IgD-negative memory B cell (primary cell): ENCODE data around the gene USP48. TPM values are rescaled to one million over a fixed set of nuclear protein-coding genes. Genes with fewer than 3 reads are reported as not detected.
A peak's percentile ranks its signal among the peaks of the same experiment; 100 is the strongest.
"Not testable (repeated sequence)": the region's sequence is repeated elsewhere in the genome, so short reads cannot be mapped to it uniquely, and the experiment has no call there.

Experiments used
- H3K27ac Mint-ChIP-seq, 3 donors: one replicate each; pipeline ENCODE4 v1.8.0; 2020 to 2022; ENCODE audit warnings: mild to moderate bottlenecking in 3 of 3, mixed read lengths in 3 of 3, moderate library complexity in 1 of 3
- H3K27me3 Mint-ChIP-seq: one replicate; pipeline ENCODE4 v1.8.0; 2021; ENCODE audit warnings: mixed read lengths
- H3K36me3 Mint-ChIP-seq: one replicate; pipeline ENCODE4 v1.8.0; 2020; ENCODE audit warnings: mild to moderate bottlenecking, mixed read lengths
- H3K4me1 Mint-ChIP-seq, 3 donors: one replicate each; pipeline ENCODE4 v1.8.0; 2020 to 2022; ENCODE audit warnings: mixed read lengths in 3 of 3, mild to moderate bottlenecking in 1 of 3
- H3K4me3 Mint-ChIP-seq, 4 donors: one replicate each; pipeline ENCODE4 v1.8.0; 2020 to 2022; ENCODE audit warnings: mild to moderate bottlenecking in 4 of 4, mixed read lengths in 4 of 4, moderate library complexity in 3 of 4
- H3K9me3 Mint-ChIP-seq, 3 donors: one replicate each; pipeline ENCODE4 v1.8.0; 2020 to 2021; ENCODE audit warnings: mixed read lengths in 3 of 3, mild to moderate bottlenecking in 1 of 3
- polyA plus RNA-seq: library from polyadenylated mRNA; unstranded; fragments of 300-500 nt; fragmentation: Illumina TruSeq; gene quantifications from one replicate; pipeline ENCODE4 v1.2.3, GENCODE V29; 2021

The USP48 gene
- polyA plus RNA-seq, 1 donor from 2014 or later: 58.4 TPM

DNA sequence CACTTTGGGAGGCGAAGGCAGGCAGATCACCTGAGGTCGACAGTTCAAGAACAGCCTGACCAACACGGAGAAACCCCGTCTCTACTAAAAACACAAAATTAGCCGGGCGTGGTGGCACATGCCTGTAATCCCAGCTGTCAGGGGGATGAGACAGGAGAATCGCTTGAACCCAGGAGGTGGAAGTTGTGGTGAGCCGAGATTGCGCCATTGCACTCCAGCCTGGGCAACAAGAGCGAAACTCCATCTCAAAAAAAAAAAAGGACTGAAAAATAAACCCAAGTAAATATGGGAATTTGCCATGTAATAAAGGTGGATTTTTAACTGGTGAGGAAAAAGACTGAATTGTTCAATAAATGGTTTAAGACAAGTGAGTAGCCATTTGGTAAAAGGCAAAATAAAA is 11.3 kb downstream of the USP48 start:
- H3K9me3 Mint-ChIP-seq: not testable (repeated sequence)

GRCh38 chr1:21770602-21771001 is 12.3 kb downstream of the USP48 start:
- H3K36me3 Mint-ChIP-seq, H3K27ac Mint-ChIP-seq, H3K9me3 Mint-ChIP-seq, H3K4me3 Mint-ChIP-seq, H3K27me3 Mint-ChIP-seq: not testable (repeated sequence)
- H3K4me1 Mint-ChIP-seq: peaks cover 32 to 36% (median 35%) of the 10 kb centered on the region in 3 donors

More for the DNA sequence above, 11.3 kb downstream of the USP48 start:
- H3K27ac Mint-ChIP-seq, H3K27me3 Mint-ChIP-seq, H3K36me3 Mint-ChIP-seq: not testable (repeated sequence)
- peaks cover 24 to 34% (median 26%) of the 10 kb centered on the region in 3 donors for H3K4me1 Mint-ChIP-seq
- H3K4me3 Mint-ChIP-seq: peak overlapping the region in 1 of 4 donors; percentile 22

- Mint-ChIP-seq H3K9me3 (no peaks in the 10 kb centered on the region), H3K27me3 (no peaks in the 10 kb centered on the region), H3K27ac (no peak overlapping the region), H3K4me3 (no peak overlapping the region), H3K36me3 (peaks cover 8% of the 10 kb centered on the region), H3K4me1 (peaks cover 32 to 39% (median 34%) of the 10 kb centered on the region in 3 donors)
Measured at GRCh38 chr1:21770201-21770600, 12.7 kb downstream of the USP48 start.

- H3K27ac Mint-ChIP-seq, H3K9me3 Mint-ChIP-seq, H3K27me3 Mint-ChIP-seq, H3K36me3 Mint-ChIP-seq: not testable (repeated sequence)
- Mint-ChIP-seq H3K4me3 (peak overlapping the region in 1 of 4 donors; percentile 71), H3K4me1 (peaks cover 46 to 52% (median 47%) of the 10 kb centered on the region in 3 donors)
Measured at GRCh38 chr1:21767106-21767505, 15.8 kb downstream of the USP48 start.

DNA sequence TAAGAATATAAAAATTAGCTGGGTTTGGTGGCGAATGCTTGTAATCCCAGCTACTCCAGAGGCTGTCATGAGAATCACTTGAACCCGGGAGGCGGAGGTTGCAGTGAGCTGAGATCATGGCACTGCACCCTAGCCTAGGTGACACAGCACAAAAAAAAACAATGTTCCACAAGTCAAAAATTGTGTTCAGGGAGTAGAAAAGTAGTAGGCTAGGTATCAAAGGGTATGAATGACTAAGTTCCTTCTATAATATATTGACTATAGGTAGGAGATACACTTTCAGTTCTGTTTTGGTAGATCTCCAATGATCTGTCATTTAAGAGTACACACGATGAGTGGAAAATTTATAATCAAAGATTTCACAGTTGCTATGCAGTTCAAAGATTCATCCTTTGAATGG is 16.7 kb downstream of the USP48 start:
- peaks cover 48 to 59% (median 52%) of the 10 kb centered on the region in 3 donors for H3K4me1 Mint-ChIP-seq
- no peaks in the 10 kb centered on the region for H3K27me3 Mint-ChIP-seq
- H3K9me3 Mint-ChIP-seq: no peaks in the 10 kb centered on the region
- H3K27ac Mint-ChIP-seq: peak overlapping the region in 2 of 3 donors; percentile 12 to 53
- H3K4me3 Mint-ChIP-seq: no peak overlapping the region
- H3K36me3 Mint-ChIP-seq: peaks cover 8% of the 10 kb centered on the region

DNA sequence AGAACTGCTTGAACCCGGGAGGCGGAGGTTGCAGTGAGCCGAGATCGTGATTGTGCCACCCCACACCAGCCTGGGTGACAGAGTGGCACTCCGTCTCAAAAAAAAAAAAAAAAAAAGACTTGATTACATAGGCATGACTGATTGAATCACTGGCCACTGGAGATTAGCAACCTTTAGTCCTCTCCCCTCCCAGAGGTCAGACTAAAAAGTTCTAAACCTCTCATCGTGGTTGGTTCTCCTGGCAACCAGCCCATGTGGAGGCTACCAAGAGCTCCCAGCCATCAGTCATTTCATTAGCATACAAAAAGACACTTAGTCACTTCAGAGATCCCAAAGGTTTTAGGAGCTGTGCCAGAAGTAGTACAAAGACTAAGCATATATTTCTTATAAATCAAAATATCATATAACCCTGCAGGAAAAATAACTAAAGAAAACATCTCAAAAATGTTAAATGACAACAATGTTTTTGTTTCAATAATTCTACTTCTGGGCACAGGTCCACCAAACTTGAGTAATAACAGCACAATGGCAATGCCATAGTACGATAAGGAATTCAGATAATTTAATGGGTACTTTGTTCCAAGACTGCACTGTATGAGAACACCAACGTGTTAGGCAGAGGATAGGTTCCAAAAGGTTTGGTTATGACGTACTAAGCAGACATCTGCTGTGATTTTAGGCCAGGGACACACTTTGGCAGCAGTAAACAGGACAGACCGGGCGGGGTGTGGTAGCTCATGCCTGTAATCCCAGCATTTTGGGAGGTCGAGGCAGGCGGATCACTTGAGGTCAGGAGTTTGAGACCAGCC is 18.1 kb downstream of the USP48 start:
- no peak overlapping the region for H3K27ac Mint-ChIP-seq
- H3K9me3 Mint-ChIP-seq: no peaks in the 10 kb centered on the region
- peak overlapping the region in 1 of 4 donors; percentile 87 for H3K4me3 Mint-ChIP-seq
- H3K27me3 Mint-ChIP-seq: no peaks in the 10 kb centered on the region
- H3K4me1 Mint-ChIP-seq: peaks cover 50 to 57% (median 57%) of the 10 kb centered on the region in 3 donors
- peaks cover 8% of the 10 kb centered on the region for H3K36me3 Mint-ChIP-seq

- peaks cover 53 to 58% (median 57%) of the 10 kb centered on the region in 3 donors for H3K4me1 Mint-ChIP-seq
- peak overlapping the region in 2 of 4 donors; percentile 67 to 87 for H3K4me3 Mint-ChIP-seq
- H3K9me3 Mint-ChIP-seq: no peaks in the 10 kb centered on the region
- H3K36me3 Mint-ChIP-seq: peaks cover 5% of the 10 kb centered on the region
- H3K27me3 Mint-ChIP-seq: no peaks in the 10 kb centered on the region
- peak overlapping the region; percentile 57 to 84 (median 81) for H3K27ac Mint-ChIP-seq
Measured at GRCh38 chr1:21763694-21764419, 19.1 kb downstream of the USP48 start.

DNA sequence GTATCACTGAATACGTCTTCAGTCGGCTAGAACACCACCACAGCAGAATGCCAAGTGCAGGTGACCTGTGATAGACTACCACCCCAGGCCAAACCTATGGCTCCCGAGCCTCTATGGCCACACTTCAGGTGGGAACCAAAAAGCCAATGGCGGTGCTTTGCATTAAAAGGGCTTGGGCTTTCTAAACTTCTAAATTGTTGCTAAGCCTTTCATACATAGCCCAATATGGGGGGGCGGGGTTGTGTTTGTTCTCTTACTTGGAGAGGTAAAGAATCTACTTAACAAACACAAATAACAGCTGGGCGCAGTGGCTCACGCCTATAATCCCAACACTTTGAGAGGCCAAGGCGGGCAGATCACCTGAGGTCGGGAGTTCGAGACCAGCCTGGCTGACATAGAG is 19.7 kb downstream of the USP48 start:
- Mint-ChIP-seq H3K9me3 (no peaks in the 10 kb centered on the region), H3K36me3 (peaks cover 1% of the 10 kb centered on the region), H3K4me3 (peak overlapping the region in 2 of 4 donors; percentile 74 to 87), H3K27ac (peak overlapping the region; percentile 7 to 84 (median 81)), H3K27me3 (no peaks in the 10 kb centered on the region), H3K4me1 (peaks cover 51 to 55% (median 52%) of the 10 kb centered on the region in 3 donors)

GRCh38 chr1:21762022-21762404 is 20.9 kb downstream of the USP48 start:
- Mint-ChIP-seq H3K4me3 (peak overlapping the region; percentile 71 to 92 (median 82)), H3K27me3 (no peaks in the 10 kb centered on the region), H3K27ac (peak overlapping the region; percentile 84 to 94 (median 93)), H3K4me1 (peaks cover 49 to 61% (median 50%) of the 10 kb centered on the region in 3 donors), H3K9me3 (no peaks in the 10 kb centered on the region), H3K36me3 (peaks cover 1% of the 10 kb centered on the region)

GRCh38 chr1:21761052-21761451 is 21.9 kb downstream of the USP48 start:
- no peaks in the 10 kb centered on the region for H3K9me3 Mint-ChIP-seq
- H3K36me3 Mint-ChIP-seq: no peaks in the 10 kb centered on the region
- H3K4me3 Mint-ChIP-seq: peak overlapping the region in 1 of 4 donors; percentile 63
- no peaks in the 10 kb centered on the region for H3K27me3 Mint-ChIP-seq
- H3K4me1 Mint-ChIP-seq: peaks cover 42 to 54% (median 45%) of the 10 kb centered on the region in 3 donors
- H3K27ac Mint-ChIP-seq: peak overlapping the region in 2 of 3 donors; percentile 69 to 78

DNA sequence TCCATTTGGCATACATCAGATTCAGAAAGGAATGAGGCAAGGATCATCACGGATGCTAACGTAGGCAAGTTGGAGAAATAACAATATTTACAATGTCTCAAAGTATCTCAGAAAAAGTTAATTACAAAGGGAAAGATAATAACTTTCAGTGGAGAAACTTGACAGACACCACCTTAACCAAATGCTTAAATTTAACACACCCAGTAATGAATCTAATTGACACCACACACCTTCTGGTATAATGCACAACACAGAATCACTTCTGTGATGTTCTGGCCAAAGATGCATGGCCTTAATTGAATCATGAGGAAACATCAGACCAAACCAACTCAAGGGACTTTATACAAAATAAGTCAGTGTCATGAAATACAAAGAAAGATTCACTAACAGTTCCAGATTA is 23.1 kb downstream of the USP48 start:
- Mint-ChIP-seq H3K27me3 (no peaks in the 10 kb centered on the region), H3K9me3 (no peaks in the 10 kb centered on the region), H3K4me3 (peak overlapping the region in 1 of 4 donors; percentile 23)

GRCh38 chr1:21759182-21759581 is 23.8 kb downstream of the USP48 start:
- Mint-ChIP-seq H3K4me1 (peaks cover 32 to 39% (median 33%) of the 10 kb centered on the region in 3 donors), H3K9me3 (no peaks in the 10 kb centered on the region), H3K4me3 (peak overlapping the region in 1 of 4 donors; percentile 45), H3K27ac (peak overlapping the region; percentile 13 to 64 (median 22)), H3K27me3 (no peaks in the 10 kb centered on the region), H3K36me3 (peaks cover under 1% of the 10 kb centered on the region)

More for the DNA sequence above, 23.1 kb downstream of the USP48 start:
- Mint-ChIP-seq H3K4me1 (peaks cover 32 to 44% (median 33%) of the 10 kb centered on the region in 3 donors), H3K27ac (peak overlapping the region; percentile 13 to 89 (median 22)), H3K36me3 (no peaks in the 10 kb centered on the region)

- H3K4me1 Mint-ChIP-seq: peaks cover 28 to 34% (median 29%) of the 10 kb centered on the region in 3 donors
- H3K27ac Mint-ChIP-seq: peak overlapping the region in 2 of 3 donors; percentile 13 to 46
- peak overlapping the region in 1 of 4 donors; percentile 45 for H3K4me3 Mint-ChIP-seq
- no peaks in the 10 kb centered on the region for H3K27me3 Mint-ChIP-seq
- H3K9me3 Mint-ChIP-seq: no peaks in the 10 kb centered on the region
- H3K36me3 Mint-ChIP-seq: peaks cover 1% of the 10 kb centered on the region
Measured at GRCh38 chr1:21758614-21759013, 24.3 kb downstream of the USP48 start.

- Mint-ChIP-seq H3K27me3 (no peaks in the 10 kb centered on the region), H3K9me3 (no peaks in the 10 kb centered on the region), H3K4me1 (peaks cover 11 to 22% (median 14%) of the 10 kb centered on the region in 3 donors), H3K36me3 (peaks cover 1% of the 10 kb centered on the region), H3K4me3 (no peak overlapping the region), H3K27ac (no peak overlapping the region)
Measured at GRCh38 chr1:21756393-21757089, 26.4 kb downstream of the USP48 start.

- Mint-ChIP-seq H3K27ac (no peak overlapping the region), H3K4me3 (no peak overlapping the region), H3K36me3 (peaks cover 1% of the 10 kb centered on the region), H3K9me3 (no peaks in the 10 kb centered on the region), H3K4me1 (peaks cover 9 to 17% (median 13%) of the 10 kb centered on the region in 3 donors), H3K27me3 (no peaks in the 10 kb centered on the region)
Measured at GRCh38 chr1:21755067-21755466, 27.9 kb downstream of the USP48 start.
